ENCODE results near the gene ZNF454. TPM values are rescaled to one million over a fixed set of nuclear protein-coding genes. Genes with fewer than 3 reads are reported as not detected.

The ZNF454 gene
- total RNA-seq, 1 donor from 2014 or later: 2.6 TPM

DNA sequence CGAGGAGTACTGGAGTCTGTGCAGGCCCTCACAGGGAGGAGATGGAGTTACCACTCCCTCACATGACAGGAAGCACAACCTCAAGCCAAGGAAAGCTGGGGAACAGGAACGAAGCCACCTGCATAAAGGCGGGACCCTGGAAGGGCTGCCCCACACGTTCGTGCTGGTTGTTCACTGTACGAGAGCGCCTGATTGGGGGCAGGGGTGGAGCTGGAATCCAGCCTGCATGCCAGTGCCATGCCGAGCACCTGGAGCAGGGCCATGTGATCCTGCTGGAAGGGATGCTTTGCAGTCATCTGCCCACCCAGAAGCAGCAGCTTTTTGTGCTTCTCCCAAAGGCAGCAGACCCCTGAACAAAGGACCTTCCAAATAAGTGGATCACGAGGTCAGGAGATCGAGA is 42.7 kb downstream of the ZNF454 start:
- intact Hi-C loops (cut with micrococcal nuclease): no loop called here
- no peak for DNase-seq

DNA sequence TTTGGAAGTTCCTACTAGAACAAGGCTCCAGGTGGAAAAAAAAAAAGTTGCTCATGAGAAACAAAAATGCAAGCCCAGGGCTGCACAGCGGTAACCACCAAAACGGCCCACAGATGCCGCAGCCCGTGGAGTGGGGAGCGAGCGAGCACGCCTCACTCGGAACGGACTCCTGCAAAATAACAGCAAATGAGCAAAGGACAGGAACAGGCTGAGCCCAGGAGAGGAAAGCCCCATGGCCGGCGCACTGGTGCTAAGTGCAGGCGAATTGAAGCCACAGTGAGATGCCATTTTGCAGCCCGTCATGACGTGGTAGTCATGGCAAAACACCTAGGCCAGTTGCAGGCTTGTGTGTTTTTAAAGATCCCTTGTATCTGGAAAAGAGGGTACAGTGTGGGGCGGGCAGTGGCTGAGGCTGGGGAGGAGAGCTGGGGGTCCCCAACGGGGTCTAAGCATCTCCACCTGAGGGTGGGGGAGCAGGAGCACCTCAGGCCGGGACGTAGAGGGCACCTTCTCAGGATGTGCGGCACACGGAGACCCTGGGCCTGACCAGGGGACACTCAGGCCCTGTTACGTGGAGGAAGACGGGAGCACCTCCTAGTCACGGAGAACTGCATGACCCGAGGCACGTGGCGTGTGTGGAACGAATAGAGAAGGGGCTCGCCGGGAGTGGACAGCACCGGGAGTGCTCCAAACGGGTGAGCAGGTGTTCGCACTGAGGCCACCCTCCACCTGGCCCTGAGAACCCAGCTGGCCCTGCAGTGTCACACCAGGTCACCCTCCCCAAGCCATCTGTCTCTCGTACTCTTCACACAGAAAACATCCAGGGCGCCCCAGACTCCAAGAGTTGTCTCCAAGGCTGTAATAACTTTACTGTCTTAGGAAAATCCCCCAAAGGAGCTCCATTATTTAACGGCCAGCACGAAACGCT is 43.4 kb downstream of the ZNF454 start:
- H3K27ac ChIP-seq (replicated peaks): no peak overlapping the region
- DNase-seq: no peak
- H3K9me3 ChIP-seq (replicated peaks): peaks cover 97% of the 10 kb centered on the region
- peaks cover 23% of the 10 kb centered on the region for H3K36me3 ChIP-seq
- intact Hi-C loops (cut with micrococcal nuclease): no loop called here
- TF ChIP-seq, protein P1, sequence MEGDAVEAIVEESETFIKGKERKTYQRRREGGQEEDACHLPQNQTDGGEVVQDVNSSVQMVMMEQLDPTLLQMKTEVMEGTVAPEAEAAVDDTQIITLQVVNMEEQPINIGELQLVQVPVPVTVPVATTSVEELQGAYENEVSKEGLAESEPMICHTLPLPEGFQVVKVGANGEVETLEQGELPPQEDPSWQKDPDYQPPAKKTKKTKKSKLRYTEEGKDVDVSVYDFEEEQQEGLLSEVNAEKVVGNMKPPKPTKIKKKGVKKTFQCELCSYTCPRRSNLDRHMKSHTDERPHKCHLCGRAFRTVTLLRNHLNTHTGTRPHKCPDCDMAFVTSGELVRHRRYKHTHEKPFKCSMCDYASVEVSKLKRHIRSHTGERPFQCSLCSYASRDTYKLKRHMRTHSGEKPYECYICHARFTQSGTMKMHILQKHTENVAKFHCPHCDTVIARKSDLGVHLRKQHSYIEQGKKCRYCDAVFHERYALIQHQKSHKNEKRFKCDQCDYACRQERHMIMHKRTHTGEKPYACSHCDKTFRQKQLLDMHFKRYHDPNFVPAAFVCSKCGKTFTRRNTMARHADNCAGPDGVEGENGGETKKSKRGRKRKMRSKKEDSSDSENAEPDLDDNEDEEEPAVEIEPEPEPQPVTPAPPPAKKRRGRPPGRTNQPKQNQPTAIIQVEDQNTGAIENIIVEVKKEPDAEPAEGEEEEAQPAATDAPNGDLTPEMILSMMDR (IDR thresholded peaks at IDR 0.05; ENCODE audit: borderline replicate concordance): no peak
- no peaks in the 10 kb centered on the region for H3K4me1 ChIP-seq
- no peaks in the 10 kb centered on the region for H3K27me3 ChIP-seq (ENCODE audit: low read depth)
- H3K4me3 ChIP-seq: no peak overlapping the region

More for the DNA sequence above, 42.7 kb downstream of the ZNF454 start:
- Histone ChIP-seq H3K4me3 (no peak overlapping the region), H3K9me3 (replicated peaks) (peaks cover 98% of the 10 kb centered on the region), H3K27ac (replicated peaks) (no peak overlapping the region), H3K36me3 (peaks cover 30% of the 10 kb centered on the region), H3K4me1 (no peaks in the 10 kb centered on the region), H3K27me3 (ENCODE audit: low read depth) (no peaks in the 10 kb centered on the region)
- TF ChIP-seq, protein P1 (IDR thresholded peaks at IDR 0.05; ENCODE audit: borderline replicate concordance): no peak

DNA sequence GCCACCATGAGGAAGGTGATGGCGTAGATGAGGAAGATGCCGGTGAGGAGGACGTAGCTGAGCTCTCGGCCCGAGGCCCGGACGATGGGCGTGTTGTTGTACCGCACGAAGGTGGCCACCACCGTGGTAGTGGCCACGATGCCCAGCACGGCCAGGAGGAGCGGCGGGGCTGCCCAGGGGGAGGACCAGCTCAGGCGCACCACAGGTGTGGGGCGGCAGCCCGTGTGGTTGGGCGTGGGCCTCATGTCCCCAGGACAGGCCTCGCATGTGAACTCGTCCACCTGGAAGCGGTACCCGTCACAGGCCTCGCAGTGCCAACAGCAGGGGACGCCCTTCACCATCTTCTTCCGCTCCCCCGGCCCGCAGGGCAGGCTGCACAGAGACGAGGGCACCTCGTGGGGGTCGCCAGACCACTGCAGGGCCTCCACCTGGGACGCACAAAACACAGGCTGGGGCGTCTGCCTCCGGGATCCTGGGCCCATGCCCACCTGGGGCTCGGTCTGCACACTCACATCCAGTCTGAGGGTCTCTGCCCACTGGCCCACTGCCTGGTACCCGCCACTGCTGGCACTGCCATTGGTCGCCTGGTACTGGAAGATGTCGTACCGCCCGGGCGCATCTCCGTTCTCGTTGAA is 45.4 kb downstream of the ZNF454 start:
- Histone ChIP-seq H3K27ac (replicated peaks) (no peak overlapping the region), H3K4me1 (no peaks in the 10 kb centered on the region), H3K9me3 (replicated peaks) (peaks cover 89% of the 10 kb centered on the region), H3K27me3 (ENCODE audit: low read depth) (peaks cover 12% of the 10 kb centered on the region), H3K36me3 (peaks cover 16% of the 10 kb centered on the region), H3K4me3 (no peak overlapping the region)
- TF ChIP-seq, protein P1 (IDR thresholded peaks at IDR 0.05; ENCODE audit: borderline replicate concordance): no peak
- intact Hi-C loops (cut with micrococcal nuclease): no loop called here
- no peak for DNase-seq

DNA sequence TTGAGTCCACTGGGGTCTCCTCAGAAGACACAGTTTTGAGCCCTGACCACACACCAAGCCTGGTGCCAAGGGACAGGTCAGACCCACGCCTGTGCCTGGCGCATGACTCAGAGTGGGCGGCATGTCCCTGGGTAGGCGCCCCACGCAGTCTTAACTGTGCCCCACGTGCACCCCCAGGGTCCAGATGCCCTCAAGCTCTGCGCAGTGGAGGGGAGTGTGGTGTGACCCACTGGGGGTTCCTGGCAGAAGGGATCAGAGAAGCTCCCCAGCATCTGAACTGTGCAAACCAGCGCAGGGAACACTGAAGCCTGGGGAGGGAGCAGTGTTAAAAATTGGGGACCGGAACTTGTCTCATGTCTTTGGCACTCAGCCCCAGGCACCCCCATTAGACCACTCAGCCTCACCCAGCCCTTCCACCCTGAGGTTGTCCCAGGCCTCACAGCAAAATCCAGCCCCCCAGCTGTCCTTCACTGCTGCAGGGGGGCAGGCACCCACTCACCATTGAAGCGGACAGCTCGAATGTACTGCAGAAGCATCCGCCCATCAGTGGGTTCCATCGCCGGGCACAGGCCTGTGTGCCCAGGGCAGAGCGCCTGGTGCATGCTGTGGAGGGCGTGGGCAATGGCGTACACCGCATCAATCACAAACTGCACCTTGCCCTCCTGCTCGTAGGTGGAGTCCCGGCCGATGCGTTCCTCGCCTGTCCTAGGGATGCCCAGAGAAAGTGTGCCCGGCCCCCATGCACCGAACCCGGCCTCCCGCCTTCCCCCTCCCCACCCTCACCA is 47.6 kb downstream of the ZNF454 start:
- Histone ChIP-seq H3K4me1 (no peaks in the 10 kb centered on the region), H3K27ac (replicated peaks) (no peak overlapping the region), H3K4me3 (no peak overlapping the region), H3K36me3 (peaks cover 5% of the 10 kb centered on the region), H3K9me3 (replicated peaks) (peaks cover 67% of the 10 kb centered on the region), H3K27me3 (ENCODE audit: low read depth) (peaks cover 34% of the 10 kb centered on the region)
- TF ChIP-seq, protein P1 (IDR thresholded peaks at IDR 0.05; ENCODE audit: borderline replicate concordance): no peak
- no peak for DNase-seq
- intact Hi-C loops (cut with micrococcal nuclease): no loop called here

DNA sequence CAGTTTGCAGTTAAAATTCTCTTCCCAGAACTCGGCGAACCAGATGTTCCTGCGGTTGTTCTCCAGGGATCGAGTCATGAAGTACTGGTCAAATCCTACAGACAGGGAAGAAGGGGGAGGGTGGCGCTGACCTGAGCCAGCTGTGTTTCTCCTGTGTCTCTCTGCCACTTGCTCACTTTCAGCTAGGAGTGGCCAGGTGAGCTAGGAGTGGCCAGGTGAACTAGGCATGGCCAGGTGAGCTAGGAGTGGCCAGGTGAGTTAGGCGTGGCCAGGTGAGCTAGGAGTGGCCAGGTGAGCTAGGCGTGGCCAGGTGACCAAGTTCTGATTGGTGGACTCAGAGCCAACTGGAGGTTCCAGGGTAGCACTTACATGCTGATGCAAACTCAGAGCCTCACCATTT is 48.3 kb downstream of the ZNF454 start:
- intact Hi-C loops (cut with micrococcal nuclease): no loop called here
- DNase-seq: no peak
- Histone ChIP-seq H3K36me3 (peaks cover 5% of the 10 kb centered on the region), H3K27me3 (ENCODE audit: low read depth) (peaks cover 41% of the 10 kb centered on the region), H3K4me1 (peaks cover 4% of the 10 kb centered on the region), H3K4me3 (no peak overlapping the region), H3K9me3 (replicated peaks) (peaks cover 60% of the 10 kb centered on the region), H3K27ac (replicated peaks) (no peak overlapping the region)
- TF ChIP-seq, protein P1 (IDR thresholded peaks at IDR 0.05; ENCODE audit: borderline replicate concordance): no peak

Measured in left ventricle myocardium inferior (tissue), 1 donor.